Vagina (tissue), 2 donors: ENCODE measurements around the gene DCST2.

Source experiments
- CTCF ChIP-seq, 3 experiments: fragments of 450-650 bp in 2 of 3; fragments of 200-600 bp in 1 of 3; sonication (generic) in 1 of 3; IDR thresholded peaks; one replicate each; pipeline ENCODE4 v1.5.1; 2017 to 2019; ENCODE audit warnings: antibody characterized with exemption in 3 of 3, mild to moderate bottlenecking in 2 of 3, moderate library complexity in 2 of 3
- POLR2A ChIP-seq, 2 donors: fragments of 450-650 bp; IDR thresholded peaks; one replicate each; pipeline ENCODE4 v1.6.1; 2017; ENCODE audit warnings: antibody characterized with exemption in 2 of 2, mild to moderate bottlenecking in 2 of 2, moderate library complexity in 2 of 2
- POLR2AphosphoS5 ChIP-seq, 2 donors: sonication (generic); formaldehyde crosslinking; IDR thresholded peaks; one replicate each; pipeline ENCODE4 v1.9.0; 2017; ENCODE audit warnings: antibody characterized with exemption in 2 of 2, mild to moderate bottlenecking in 2 of 2, low read depth in 1 of 2; ENCODE audit not compliant: insufficient read depth in 1 of 2

GRCh38 chr1:155010211-155010918, 23.2 kb downstream of the DCST2 start:
- TF ChIP-seq CTCF (IDR thresholded peaks at IDR 0.05) (no peak), POLR2A (IDR thresholded peaks at IDR 0.05) (no peak), POLR2AphosphoS5 (IDR thresholded peaks at IDR 0.05; ENCODE audit: insufficient read depth in 1 of 2, low read depth in 1 of 2) (no peak)
